Lower leg skin (tissue), 4 donors: ENCODE measurements around the gene CD99L2. TPM values are rescaled to one million over a fixed set of nuclear protein-coding genes. Genes with fewer than 3 reads are reported as not detected.
A peak's percentile ranks its signal among the peaks of the same experiment; 100 is the strongest.

Experiments used
- DNase-seq, 2 donors: peaks; one replicate each; pipeline ENCODE4 v3.0.0-alpha.2; 2019; ENCODE audit warnings: low spot score in 2 of 2
- H3K4me3 ChIP-seq: fragments of 200-600 bp; sonication (generic); 2 replicates; pipeline ENCODE4 v1.5.1; 2017; ENCODE audit warnings: mild to moderate bottlenecking, low read depth; ENCODE audit not compliant: poor library complexity, severe bottlenecking
- POLR2A ChIP-seq, 2 donors: fragments of 450-650 bp; IDR thresholded peaks; one replicate each; pipeline ENCODE4 v1.6.1; 2016 to 2017; ENCODE audit warnings: antibody characterized with exemption in 2 of 2, mild to moderate bottlenecking in 1 of 2, moderate library complexity in 1 of 2
- WGBS, 2 donors: methylation state at CpG; one replicate each; pipeline ENCODE4 v1.1.5; 2018; 5-methylcytosine and 5-hydroxymethylcytosine counted together
- intact Hi-C: fragments of 100-400 bp; cut with DNase I; formaldehyde crosslinking; loops from one replicate; pipeline ENCODE4 v1.15.0; 2023; ENCODE audit warnings: low total_unique reads
- total RNA-seq, 4 donors: library from RNA; depleted of rRNA; stranded (reverse); fragments of >200 nt; gene quantifications; one replicate each; pipeline ENCODE4 v1.1.0, GENCODE V29; 2016
- TF ChIP-seq, protein P1 (sequence below), 3 donors: fragments of 450-650 bp; IDR thresholded peaks; one replicate each; pipeline ENCODE4 v1.5.1; 2016; ENCODE audit warnings: antibody characterized with exemption in 3 of 3, mild to moderate bottlenecking in 3 of 3, moderate library complexity in 2 of 3

Gene CD99L2
- total RNA-seq, 4 donors from 2014 or later = 7.5 to 26.8 (median 17.3) TPM

DNA sequence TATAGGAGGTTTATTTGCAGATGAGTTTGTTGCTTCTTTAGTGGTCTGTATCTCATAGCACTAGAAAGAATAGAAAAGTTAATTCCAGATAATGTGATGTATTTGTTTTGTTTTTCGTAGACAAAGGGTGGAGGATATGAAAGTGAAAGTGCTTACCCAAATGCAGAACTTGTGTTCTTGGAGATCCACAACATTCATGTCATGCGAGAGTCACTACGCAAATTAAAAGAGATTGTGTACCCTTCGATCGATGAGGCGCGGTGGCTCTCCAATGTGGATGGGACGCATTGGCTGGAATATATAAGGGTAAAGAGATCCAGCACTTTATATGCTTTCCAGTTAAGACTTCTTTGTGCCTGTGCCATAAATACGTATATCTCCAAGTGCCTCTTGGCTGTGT, 162.0 kb downstream of the CD99L2 start:
- WGBS, 2 donors = 87 to 95% methylated on average over 9 of the region's 9 CpGs
- no peak overlapping the region for H3K4me3 ChIP-seq
- TF ChIP-seq, protein P1, sequence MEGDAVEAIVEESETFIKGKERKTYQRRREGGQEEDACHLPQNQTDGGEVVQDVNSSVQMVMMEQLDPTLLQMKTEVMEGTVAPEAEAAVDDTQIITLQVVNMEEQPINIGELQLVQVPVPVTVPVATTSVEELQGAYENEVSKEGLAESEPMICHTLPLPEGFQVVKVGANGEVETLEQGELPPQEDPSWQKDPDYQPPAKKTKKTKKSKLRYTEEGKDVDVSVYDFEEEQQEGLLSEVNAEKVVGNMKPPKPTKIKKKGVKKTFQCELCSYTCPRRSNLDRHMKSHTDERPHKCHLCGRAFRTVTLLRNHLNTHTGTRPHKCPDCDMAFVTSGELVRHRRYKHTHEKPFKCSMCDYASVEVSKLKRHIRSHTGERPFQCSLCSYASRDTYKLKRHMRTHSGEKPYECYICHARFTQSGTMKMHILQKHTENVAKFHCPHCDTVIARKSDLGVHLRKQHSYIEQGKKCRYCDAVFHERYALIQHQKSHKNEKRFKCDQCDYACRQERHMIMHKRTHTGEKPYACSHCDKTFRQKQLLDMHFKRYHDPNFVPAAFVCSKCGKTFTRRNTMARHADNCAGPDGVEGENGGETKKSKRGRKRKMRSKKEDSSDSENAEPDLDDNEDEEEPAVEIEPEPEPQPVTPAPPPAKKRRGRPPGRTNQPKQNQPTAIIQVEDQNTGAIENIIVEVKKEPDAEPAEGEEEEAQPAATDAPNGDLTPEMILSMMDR (IDR thresholded peaks at IDR 0.05) = no peak
- no peak for TF ChIP-seq POLR2A (IDR thresholded peaks at IDR 0.05)
- DNase-seq = no peak
- intact Hi-C loops = no loop called here

DNA sequence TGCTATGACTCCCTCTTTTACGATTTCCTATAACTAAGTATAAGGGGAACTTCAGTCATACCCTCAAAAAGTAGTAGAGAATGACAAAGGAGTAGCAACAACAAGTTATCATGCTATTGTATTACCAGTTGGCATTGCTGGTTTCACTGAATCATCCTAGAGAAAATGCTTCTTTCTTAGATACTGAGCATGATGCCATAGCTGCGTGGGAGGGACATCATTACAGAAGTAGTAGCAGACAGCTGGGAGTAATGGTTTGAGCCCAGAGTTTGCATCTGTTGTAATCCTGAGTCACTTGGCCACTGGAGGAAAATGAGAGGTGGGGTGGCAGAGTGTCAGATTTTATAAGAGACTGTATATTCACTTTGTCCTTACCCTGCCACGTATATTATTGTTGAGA, 166.7 kb downstream of the CD99L2 start:
- 62 to 81% methylated on average over 3 of the region's 3 CpGs for WGBS, 2 donors
- intact Hi-C loops = no loop called here

DNA sequence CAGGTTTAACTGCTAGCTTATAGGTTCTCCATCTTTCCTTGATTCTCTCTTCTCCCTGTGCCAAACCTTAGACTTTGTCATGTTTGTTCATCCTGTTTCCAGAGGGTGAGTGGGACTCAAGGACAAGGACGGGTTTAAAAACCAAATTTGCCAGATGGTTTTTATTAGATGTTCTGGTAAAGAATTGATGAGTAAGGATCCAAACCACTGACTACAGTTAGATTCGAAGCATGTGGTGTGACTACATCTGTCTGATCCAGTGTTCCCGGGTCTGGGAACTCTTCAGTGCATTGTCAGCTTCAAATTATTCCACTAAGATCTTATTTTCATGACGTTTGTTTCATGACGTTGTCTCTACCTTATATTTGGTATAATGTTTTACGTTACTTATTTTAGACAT, 167.7 kb downstream of the CD99L2 start:
- TF ChIP-seq POLR2A (IDR thresholded peaks at IDR 0.05) = no peak
- TF ChIP-seq, protein P1 (IDR thresholded peaks at IDR 0.05) = no peak
- H3K4me3 ChIP-seq = no peak overlapping the region
- intact Hi-C loops = no loop called here
- no peak for DNase-seq
- 64 to 65% methylated on average over 6 of the region's 6 CpGs for WGBS, 2 donors

More for the DNA sequence above, 166.7 kb downstream of the CD99L2 start:
- DNase-seq = peak in 1 of 2 donors; percentile 27
- no peak overlapping the region for H3K4me3 ChIP-seq
- TF ChIP-seq, protein P1 (IDR thresholded peaks at IDR 0.05) = no peak
- TF ChIP-seq POLR2A (IDR thresholded peaks at IDR 0.05) = no peak

DNA sequence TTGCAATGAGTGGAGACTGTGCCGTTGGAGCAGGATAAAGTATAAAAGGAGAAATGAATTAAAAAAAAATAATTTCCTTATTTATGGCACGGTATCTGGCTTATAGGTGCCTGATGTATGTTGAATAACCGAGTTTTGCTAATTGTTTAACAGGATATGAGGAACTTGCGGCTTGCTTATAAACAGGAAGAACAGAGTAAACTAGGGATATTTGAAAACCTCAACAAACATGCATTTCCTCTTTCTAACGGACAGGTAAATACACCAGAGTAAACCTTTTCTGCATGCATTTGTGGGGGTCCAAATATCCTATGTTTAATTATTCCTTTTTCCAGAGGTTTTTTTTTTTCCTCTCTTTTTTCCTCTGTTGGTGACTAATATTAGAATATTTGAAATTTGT, 168.5 kb downstream of the CD99L2 start:
- 77 to 83% methylated on average over 5 of the region's 5 CpGs for WGBS, 2 donors
- intact Hi-C loops = no loop called here
- no peak overlapping the region for H3K4me3 ChIP-seq
- TF ChIP-seq POLR2A (IDR thresholded peaks at IDR 0.05) = no peak
- TF ChIP-seq, protein P1 (IDR thresholded peaks at IDR 0.05) = no peak
- no peak for DNase-seq

DNA sequence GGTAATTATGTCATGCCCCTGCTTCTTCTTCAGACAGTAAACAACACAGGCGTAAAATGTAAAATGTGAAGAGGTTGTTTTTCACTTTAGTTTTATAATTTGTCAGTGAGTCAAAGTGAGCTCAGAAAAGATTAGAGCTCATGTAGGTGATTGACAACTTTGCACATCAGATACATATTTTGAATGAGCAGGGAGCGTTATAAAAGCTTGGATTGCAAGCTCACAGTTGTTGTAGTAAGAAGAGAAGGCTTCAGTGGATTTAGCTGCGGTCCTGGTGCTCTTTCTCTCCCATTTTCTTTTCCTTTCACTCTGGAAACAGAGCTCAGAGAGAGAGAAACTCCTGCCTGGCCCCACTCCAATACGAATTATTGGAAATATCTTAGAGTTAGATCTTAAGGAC, 178.8 kb downstream of the CD99L2 start:
- no peak overlapping the region for H3K4me3 ChIP-seq
- intact Hi-C loops = no loop called here
- 71 to 83% methylated on average over 4 of the region's 4 CpGs for WGBS, 2 donors
- no peak for TF ChIP-seq POLR2A (IDR thresholded peaks at IDR 0.05)
- TF ChIP-seq, protein P1 (IDR thresholded peaks at IDR 0.05) = no peak
- no peak for DNase-seq

Other genes starting within 250 kb of the CD99L2 start
- 10 to 100 TPM; 27.7 to 77.0 (median 45.9) TPM for gene MTMR1, start 205.3 kb downstream of the CD99L2 start, total RNA-seq
- 10 to 100 TPM in 3 of 4 donors, 1 to 10 TPM in 1; 6.3 to 23.3 (median 13.9) TPM for gene HMGB3, start 84.7 kb upstream of the CD99L2 start, total RNA-seq